Endothelial cell of umbilical vein (primary cell): ENCODE results near the gene EFTUD2. TPM values are rescaled to one million over a fixed set of nuclear protein-coding genes. Genes with fewer than 3 reads are reported as not detected.

ENCODE experiments used
- BruUV-seq: library from RNA; stranded (reverse); fragments of 400-500 nt; replicated peaks from 2 replicates; lab custom pipeline; 2021; lab: Mats Ljungman, UMichigan
- CTCF ChIA-PET: fragments of 300-600, 350-600 bp; sonication (Branson Sonifier 250); formaldehyde crosslinking; loops from one replicate; lab custom pipeline; 2021; ENCODE audit warnings: antibody characterized with exemption, inconsistent platforms; lab: Charles Lee
- POLR2A ChIA-PET: fragments of 300-600, 350-600 bp; sonication (Branson Sonifier 250); formaldehyde crosslinking; loops from one replicate; lab custom pipeline; 2021; ENCODE audit warnings: antibody characterized with exemption, inconsistent platforms; lab: Charles Lee
- DNase-seq: peaks from one replicate; pipeline ENCODE4 v3.0.0-alpha.2; 2011; ENCODE audit warnings: low read depth, low spot score
- FAIRE-seq: peaks from 2 replicates; lab custom pipeline; 2011; peaks lifted over from hg19 to GRCh38; lab: Jason Lieb, UNC
- H2AFZ ChIP-seq: 2 replicates; pipeline ENCODE4 v1.6.0; 2012; ENCODE audit warnings: low read depth, low read length, control low read depth, inconsistent platforms
- H3K27ac ChIP-seq: 2 replicates; pipeline ENCODE4 v1.5.1; 2011; ENCODE audit warnings: low read depth, mild to moderate bottlenecking, control low read depth, low read length, moderate library complexity; ENCODE audit not compliant: insufficient read depth
- H3K27me3 ChIP-seq, 2 experiments: 2 replicates each; pipeline versions ENCODE4 v1.6.0 to v1.6.1; 2011; ENCODE audit warnings: low read length in 2 of 2, mixed read lengths in 1 of 2; ENCODE audit not compliant: control insufficient read depth in 2 of 2, insufficient read depth in 2 of 2
- H3K36me3 ChIP-seq, 2 experiments: 2 replicates in 1 of 2; 3 replicates in 1 of 2; pipeline ENCODE4 v1.5.1; 2011; ENCODE audit warnings: low read length in 2 of 2, mild to moderate bottlenecking in 1 of 2, moderate library complexity in 1 of 2; ENCODE audit not compliant: control insufficient read depth in 2 of 2, insufficient read depth in 2 of 2; ENCODE audit errors: extremely low read depth in 1 of 2
- H3K4me1 ChIP-seq: 3 replicates; pipeline ENCODE4 v1.5.1; 2011; ENCODE audit warnings: mild to moderate bottlenecking, low read length; ENCODE audit not compliant: control insufficient read depth, insufficient read depth; ENCODE audit errors: extremely low read depth
- H3K4me2 ChIP-seq: 2 replicates; pipeline ENCODE4 v1.6.1; 2011; ENCODE audit warnings: low read length, control low read depth, mixed read lengths; ENCODE audit not compliant: insufficient read depth
- H3K4me3 ChIP-seq, 3 experiments: fragments of 200-600 bp in 1 of 3; sonication (generic), shearing (Covaris generic) in 1 of 3; replicated peaks in 1 of 3; 2 replicates each; pipeline ENCODE4 v1.5.1; 2011 to 2016; ENCODE audit warnings: control low read depth in 3 of 3, low read length in 3 of 3, mild to moderate bottlenecking in 2 of 3, inconsistent platforms in 1 of 3, low read depth in 1 of 3, moderate library complexity in 1 of 3; ENCODE audit not compliant: insufficient read depth in 1 of 3
- H3K79me2 ChIP-seq: 2 replicates; pipeline ENCODE4 v1.6.0; 2012; ENCODE audit warnings: low read length, inconsistent platforms; ENCODE audit not compliant: control insufficient read depth, insufficient read depth
- H3K9ac ChIP-seq: replicated peaks from 2 replicates; pipeline ENCODE3; 2011; ENCODE audit warnings: low read length, control low read depth; ENCODE audit not compliant: insufficient read depth; ENCODE audit errors: extremely low read depth
- H3K9me1 ChIP-seq: replicated peaks from 3 replicates; pipeline ENCODE4 v1.6.0; 2011; ENCODE audit warnings: mild to moderate bottlenecking, low read length; ENCODE audit not compliant: control insufficient read depth, insufficient read depth; ENCODE audit errors: extremely low read depth
- H3K9me3 ChIP-seq: replicated peaks from 2 replicates; pipeline ENCODE4 v1.5.1; 2012; ENCODE audit warnings: low read length, inconsistent platforms; ENCODE audit not compliant: control insufficient read depth, insufficient read depth
- H4K20me1 ChIP-seq: replicated peaks from 2 replicates; pipeline ENCODE3; 2011; ENCODE audit warnings: mild to moderate bottlenecking, low read length; ENCODE audit not compliant: control insufficient read depth, insufficient read depth; ENCODE audit errors: extremely low read depth
- GATA2 ChIP-seq: IDR thresholded peaks from 2 replicates; pipeline ENCODE4 v1.7.0; 2011; ENCODE audit warnings: low read depth, mild to moderate bottlenecking, moderate library complexity, mixed read lengths, low read length; ENCODE audit not compliant: insufficient read length, insufficient read depth
- JUN ChIP-seq: IDR thresholded peaks from 2 replicates; pipeline ENCODE4 v1.6.1; 2011; ENCODE audit warnings: borderline replicate concordance, low read depth; ENCODE audit not compliant: insufficient read length, insufficient read depth
- dilution Hi-C: fragments of 300-500 bp; cut with MboI; formaldehyde crosslinking; loops from one replicate; pipeline ENCODE4 v1.15.0; 2019; ENCODE audit warnings: low sequenced_read_pairs; ENCODE audit not compliant: extremely low pct_ligation_motif_present
- intact Hi-C: fragments of 100-400 bp; cut with micrococcal nuclease; formaldehyde crosslinking; loops from one replicate; pipeline ENCODE4 v1.10.0; 2022
- polyA plus RNA-seq, 4 experiments: library from polyadenylated mRNA; depleted of rRNA in 3 of 4; stranded (reverse) in 3 of 4; unstranded in 1 of 4; fragments of >200 nt; gene quantifications; 2 replicates each; pipeline versions ENCODE4 v1.2.1 to v1.2.3, GENCODE V29; 2011 to 2012; ENCODE audit warnings: missing spikeins in 1 of 4
- total RNA-seq: library from RNA; stranded (reverse); gene quantifications from 2 replicates; pipeline ENCODE4 v1.2.3, GENCODE V29; 2021
- TF ChIP-seq, protein P1 (sequence below), 2 donors: IDR thresholded peaks; 1 replicate in 1 of 2; 2 replicates in 1 of 2; pipeline ENCODE4 v1.5.1; 2011; ENCODE audit warnings: low read length in 2 of 2, mild to moderate bottlenecking in 2 of 2, moderate library complexity in 2 of 2, control low read depth in 1 of 2, inconsistent platforms in 1 of 2, low read depth in 1 of 2; ENCODE audit not compliant: insufficient read depth in 1 of 2; ENCODE audit errors: extremely low read depth in 1 of 2

Gene EFTUD2
- total and polyA plus RNA-seq, 2 donors (not counting 3 experiments of a cell fraction or from before 2014, with no cell fraction given) = 125 to 170 TPM

DNA sequence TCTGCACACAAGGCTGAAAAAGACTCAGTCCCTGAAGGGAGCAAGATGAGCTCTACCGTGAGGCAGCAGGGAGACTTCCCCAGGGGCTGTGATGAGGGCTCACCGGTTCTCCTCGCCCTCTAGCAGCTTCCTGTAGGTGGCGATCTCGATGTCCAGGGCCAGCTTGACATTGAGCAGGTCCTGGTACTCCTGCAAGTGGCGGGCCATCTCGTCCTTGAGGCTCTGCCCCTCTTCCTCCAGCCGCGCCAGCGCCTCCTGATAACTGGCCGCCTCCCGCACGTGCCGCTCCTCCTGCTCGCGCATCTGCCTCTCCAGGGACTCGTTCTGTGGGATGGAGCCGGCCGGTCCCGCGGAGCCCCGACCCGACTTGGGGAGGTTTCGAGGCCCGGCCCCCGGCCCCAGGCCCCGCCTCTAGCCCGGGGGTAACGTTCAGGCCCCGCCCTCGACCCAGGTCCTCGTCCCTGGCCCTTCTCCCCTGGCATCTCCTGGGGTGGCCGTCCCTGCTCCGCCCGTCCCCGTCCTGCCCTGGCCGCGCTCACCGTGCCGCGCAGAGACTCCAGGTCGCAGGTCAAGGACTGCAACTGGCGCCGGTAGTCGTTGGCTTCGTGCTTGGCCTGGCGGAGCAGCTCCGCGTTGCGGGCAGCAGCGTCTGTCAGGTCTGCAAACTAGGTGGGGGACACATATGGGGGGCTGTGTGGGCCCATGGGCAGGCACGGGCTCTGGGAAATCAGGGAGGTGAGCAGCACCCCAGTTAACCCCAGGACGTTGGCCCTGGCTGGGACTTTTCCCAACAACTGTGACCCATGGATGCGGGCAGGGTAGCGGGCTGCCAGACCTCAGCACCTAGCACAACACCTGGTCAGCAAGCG lies 12.1 kb upstream of the EFTUD2 start:
- H2AFZ ChIP-seq = peak overlapping the region; percentile 80
- FAIRE-seq (peak; percentile 48), DNase-seq (peak; percentile 36)
- H3K36me3 ChIP-seq = no peaks in the 10 kb centered on the region
- no peak overlapping the region for H3K4me3 ChIP-seq
- no TSS peak for BruUV-seq
- dilution Hi-C loops (no loop called here), intact Hi-C loops (no loop called here)
- peaks cover 10% of the 10 kb centered on the region for H3K4me1 ChIP-seq
- no peaks in the 10 kb centered on the region for H3K9me3 ChIP-seq
- H3K9ac ChIP-seq = no peak overlapping the region
- H4K20me1 ChIP-seq = no peaks in the 10 kb centered on the region
- ChIA-PET CTCF (interaction anchor here (0.7 to 4.8 kb wide), 7 partner anchors 8 to 224 kb away, joined by 3 to 35 read pairs (median 7); partner anchors contain the start of genes ACBD4 and EFTUD2), POLR2A (no interaction called here)
- H3K4me2 ChIP-seq = peak overlapping the region; percentile 25
- no peaks in the 10 kb centered on the region for H3K9me1 ChIP-seq
- no peak overlapping the region for H3K27ac ChIP-seq
- H3K27me3 ChIP-seq = no peaks in the 10 kb centered on the region
- TF ChIP-seq GATA2 (no peak), JUN (no peak)
- TF ChIP-seq, protein P1, sequence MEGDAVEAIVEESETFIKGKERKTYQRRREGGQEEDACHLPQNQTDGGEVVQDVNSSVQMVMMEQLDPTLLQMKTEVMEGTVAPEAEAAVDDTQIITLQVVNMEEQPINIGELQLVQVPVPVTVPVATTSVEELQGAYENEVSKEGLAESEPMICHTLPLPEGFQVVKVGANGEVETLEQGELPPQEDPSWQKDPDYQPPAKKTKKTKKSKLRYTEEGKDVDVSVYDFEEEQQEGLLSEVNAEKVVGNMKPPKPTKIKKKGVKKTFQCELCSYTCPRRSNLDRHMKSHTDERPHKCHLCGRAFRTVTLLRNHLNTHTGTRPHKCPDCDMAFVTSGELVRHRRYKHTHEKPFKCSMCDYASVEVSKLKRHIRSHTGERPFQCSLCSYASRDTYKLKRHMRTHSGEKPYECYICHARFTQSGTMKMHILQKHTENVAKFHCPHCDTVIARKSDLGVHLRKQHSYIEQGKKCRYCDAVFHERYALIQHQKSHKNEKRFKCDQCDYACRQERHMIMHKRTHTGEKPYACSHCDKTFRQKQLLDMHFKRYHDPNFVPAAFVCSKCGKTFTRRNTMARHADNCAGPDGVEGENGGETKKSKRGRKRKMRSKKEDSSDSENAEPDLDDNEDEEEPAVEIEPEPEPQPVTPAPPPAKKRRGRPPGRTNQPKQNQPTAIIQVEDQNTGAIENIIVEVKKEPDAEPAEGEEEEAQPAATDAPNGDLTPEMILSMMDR (IDR thresholded peaks at IDR 0.05; ENCODE audit: extremely low read depth in 1 of 2, insufficient read depth in 1 of 2, low read depth in 1 of 2, low read length in 2 of 2) = peak; percentile 23 to 59
- H3K79me2 ChIP-seq = no peaks in the 10 kb centered on the region
